GM18909 (cell line): ENCODE measurements around the gene GBE1.

Experiments used
- ATAC-seq: cut with Tn5 transposase; IDR thresholded peaks from one replicate; pipeline ENCODE4 v1.9.1; 2021; ENCODE audit warnings: mild to moderate bottlenecking; ENCODE audit not compliant: unreplicated experiment, poor library complexity

Gene GBE1

DNA sequence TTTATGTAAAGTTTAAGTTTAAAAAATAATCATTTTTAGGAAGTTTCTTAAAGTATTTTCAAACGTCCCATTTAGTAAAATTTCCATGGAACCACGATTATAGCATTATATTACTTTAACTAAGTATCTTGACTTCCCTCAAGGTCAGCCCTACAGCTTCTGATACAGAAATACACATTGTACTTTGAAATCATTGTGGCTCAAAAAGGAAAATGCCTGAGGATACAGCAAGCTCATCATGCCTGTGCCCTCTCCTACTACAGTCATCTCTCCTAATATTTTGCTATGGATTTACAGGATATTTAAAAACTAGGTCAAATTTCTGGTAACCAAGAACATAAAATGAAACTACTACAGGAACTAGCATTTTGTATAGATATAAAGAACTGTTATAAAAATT is 51.8 kb downstream of the GBE1 start:
- no peak for ATAC-seq

DNA sequence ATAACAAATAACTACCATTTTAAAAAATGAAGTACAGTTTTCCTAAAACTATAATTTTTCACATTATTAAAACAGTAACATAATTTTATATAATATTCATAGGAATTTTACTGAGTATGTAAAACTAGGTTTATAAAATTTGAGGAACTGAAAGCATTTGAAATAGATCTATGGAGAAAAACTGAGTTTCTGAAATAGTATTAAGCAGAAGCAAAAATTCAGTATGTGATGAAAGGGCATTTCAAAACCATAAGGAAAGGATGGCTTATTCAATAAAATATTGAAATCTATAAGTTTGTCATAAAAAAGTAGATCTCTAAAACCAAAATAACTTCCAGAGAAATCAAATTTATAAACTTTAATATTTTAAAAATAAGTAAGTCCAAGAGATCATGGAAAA is 53.4 kb downstream of the GBE1 start:
- ATAC-seq: no peak

DNA sequence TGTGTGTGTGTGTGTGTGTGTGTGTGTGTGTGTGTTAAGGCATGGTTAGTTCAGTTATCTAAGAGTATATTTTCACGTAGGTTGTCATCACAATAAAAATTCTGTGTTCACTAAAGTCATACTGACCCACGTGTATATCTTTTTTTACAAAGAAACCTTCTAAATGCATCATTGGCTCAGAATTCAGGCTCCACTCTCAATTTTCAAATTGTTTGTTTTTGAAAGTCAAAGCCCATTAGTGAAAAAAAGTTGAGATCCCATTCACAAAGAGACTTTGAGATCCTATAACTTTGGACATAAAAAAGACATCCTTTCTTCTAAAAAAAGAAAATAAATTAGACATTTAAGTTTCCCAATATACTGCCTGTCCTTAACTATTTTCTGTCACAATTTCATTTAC is 59.3 kb downstream of the GBE1 start:
- ATAC-seq: no peak

DNA sequence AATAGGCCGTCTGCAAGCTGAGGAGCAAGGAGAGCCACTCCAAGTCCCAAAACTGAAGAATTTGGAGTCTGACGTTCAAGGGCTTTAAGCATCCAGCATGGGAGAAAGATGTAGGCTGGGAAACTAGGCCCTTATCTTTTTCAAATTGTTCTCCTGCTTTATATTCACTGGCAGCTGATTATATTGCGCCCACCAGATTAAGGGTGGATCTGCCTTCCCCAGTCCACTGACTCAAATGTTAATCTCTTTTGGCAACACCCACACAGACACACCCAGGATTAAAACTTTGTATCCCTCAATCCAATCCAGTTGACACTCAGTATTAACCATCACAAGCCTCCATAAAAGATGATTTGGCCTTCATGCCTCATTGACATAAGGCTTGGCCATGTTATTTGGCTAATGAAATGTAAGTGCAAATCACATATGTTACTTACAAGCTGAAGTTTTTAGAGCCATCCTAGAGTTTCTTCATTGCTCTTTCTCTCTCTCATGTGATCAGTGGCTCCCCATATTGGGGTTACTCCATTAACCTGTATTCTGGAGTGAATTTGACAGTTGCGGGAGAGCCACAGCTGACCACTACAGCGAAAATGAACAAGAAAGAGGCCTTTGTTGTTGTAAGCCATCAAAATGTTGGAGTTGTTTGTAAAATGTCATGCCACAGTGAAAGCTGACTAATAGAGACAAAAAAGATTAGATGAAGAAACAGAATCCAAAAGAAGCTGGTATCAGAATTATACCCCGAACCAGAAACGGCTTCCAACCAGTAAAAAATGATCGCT is 61.7 kb downstream of the GBE1 start:
- ATAC-seq: no peak

DNA sequence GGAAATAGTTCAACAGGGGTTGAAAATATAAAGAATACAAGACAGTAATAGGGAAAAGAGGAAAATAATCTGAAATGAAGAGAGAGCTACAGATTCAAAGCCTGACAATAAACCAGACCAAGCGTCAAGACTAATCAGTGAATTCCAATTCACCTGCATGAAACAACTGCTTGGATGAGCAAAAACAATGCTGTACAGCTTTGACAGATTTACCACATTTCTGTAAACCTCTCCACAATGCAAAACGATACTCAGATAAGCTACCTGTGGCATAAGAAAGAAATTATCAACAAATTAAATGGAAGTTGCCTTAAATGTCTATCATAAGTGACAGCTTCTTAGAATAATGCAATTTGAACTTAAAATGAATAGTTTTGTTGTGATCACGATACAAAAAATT is 65.4 kb downstream of the GBE1 start:
- ATAC-seq: no peak

DNA sequence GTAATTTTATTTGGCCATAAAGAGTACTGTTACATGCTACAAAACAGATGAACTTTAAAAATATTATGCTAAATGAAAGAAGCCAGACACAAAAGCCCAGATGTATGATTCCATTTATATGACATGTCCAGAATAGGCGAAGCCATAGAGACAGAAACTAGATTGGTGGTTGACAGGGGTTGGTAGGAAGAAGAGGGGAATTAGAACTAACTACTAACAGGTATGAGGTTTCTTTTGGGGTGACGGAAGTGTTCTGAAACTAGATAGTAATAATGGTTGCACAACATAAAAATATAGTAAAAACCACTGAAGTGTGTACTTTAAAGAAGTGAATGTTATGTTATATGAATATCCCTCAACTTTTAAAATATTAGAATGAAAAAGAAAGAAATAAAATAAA is 66.1 kb downstream of the GBE1 start:
- no peak for ATAC-seq

DNA sequence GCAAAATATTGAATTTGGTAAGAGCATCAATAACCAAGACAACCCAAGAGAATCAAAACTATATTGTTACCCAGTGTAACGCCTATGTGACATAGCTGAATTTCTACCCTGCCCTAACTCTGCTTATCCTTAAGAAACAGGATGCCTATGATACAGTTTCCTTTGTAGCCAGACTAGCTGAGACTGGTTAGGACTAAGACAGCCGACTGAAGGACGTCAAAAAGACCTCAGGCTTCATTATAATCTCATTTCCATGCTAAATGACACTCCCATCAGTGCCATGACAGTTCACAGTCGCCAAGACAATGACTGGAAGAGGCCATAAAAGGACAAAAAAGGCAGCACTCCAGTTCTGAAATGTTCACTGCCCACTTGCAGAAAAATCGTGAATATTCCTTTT is 66.8 kb downstream of the GBE1 start:
- ATAC-seq: no peak

DNA sequence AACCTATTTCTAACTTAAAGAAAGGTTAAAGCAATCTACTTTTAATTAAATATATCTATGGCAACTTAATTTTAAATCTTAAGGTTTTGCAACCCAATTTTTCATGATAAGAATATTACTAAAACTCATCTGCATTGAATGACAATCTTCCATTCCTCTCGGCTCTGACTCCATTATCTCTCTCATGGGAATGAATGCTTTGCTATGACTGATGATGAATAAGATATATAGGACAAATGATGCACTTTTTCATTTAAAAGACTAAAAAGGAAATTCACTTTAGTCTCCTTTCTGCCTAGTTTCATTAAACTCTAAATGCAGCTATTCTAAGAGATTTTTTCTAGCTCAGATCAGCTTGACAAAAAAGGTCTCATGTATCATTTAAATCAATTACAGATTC is 68.7 kb downstream of the GBE1 start:
- no peak for ATAC-seq

DNA sequence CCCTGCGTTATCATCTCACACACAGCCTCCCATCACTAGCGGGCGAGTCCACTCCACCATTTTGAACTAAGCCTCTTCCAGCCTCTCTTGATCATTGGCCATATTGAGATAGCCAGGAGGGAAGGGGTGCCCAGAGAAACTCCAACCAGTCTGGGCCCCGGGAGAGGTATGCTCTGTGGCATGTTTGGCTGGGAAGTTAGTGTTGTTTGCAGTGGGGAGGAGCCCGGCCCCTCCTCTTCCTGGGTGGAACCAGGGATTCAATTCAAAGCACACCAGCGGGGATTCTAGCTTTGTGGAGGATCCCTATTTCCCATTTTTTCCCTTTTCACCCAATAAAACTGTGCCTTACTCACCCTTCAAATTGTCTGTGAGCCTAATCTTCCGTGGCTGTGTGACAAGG is 71.8 kb downstream of the GBE1 start:
- ATAC-seq: no peak

DNA sequence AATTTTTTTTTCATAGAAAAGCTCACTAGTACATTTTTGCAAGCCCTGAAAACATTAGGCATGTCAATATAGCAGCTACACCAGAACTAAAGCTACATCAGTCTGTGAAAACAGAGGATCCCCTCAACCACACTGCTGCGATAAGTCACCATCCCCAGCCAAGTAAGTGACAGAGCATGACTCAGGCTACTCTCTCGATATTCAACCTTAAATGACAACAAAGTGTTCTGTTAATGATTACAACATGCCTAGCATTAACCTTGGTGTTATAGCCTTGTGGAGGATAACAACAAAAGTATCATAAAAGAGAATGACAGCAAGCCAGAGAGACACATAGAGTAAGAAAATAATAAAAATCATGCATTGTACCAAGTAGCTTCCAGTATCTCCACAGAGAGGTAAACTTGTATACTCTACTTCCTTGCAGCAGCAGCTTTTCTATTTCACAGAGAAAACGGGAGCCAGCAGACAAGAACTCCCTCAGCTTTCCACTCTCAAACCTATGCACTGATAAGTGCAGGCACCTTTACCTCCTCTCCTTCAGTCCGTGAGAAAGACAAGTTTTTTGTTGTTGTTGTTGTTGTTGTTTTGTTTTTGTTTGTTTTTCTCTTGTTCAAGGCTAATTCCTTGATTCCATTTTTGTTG is 76.6 kb downstream of the GBE1 start:
- no peak for ATAC-seq

DNA sequence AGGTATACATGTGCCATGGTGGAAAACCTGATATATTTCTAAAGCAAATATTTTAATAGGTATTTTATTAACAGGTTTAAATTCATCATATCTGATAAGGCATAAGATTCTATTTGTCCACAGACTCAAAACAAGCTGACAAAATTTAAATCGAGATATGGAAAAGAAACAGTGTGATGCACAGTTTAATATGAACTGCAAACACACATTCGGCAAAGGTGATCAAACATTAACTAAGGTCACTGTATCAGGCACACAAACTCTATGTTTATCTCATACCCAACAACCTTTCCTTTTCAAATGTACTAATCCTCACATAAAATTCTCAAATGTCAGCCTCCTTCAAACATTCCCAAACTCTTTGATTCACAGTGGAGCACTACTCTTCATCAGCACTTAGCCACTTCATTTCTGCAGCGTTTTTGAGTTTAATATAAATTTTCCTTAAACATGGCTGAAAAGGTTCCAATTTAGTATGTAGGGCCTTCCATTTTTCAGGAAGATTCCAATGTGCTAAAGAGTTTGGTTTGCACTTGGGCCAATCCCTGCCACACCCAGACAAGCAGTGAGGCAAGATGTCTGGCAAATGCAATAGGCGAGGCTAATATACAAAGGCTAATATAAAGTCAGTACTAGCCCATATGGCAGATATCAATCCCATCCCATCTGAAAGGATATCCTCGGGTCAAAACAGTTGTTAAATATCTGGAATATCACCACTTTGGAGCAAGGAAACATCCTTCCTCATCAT is 84.6 kb downstream of the GBE1 start:
- no peak for ATAC-seq

DNA sequence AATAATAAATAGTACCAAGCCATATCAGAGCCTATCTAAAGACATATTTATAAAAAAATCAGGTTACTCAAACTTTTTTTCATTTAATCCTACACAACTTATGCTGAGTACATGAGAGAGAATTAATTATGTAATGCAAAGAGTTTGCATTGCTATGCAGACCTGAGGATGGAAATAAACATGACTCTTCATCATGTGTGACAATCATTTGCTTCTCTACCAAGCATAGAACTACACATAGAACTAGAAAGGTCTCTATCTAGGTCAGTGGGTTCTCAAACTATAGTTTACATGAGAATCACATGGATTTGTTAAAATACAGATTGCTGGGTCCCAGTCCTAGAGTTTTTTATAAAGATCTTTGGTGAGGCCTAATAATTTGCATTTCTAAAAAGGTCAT is 86.8 kb downstream of the GBE1 start:
- ATAC-seq: no peak

DNA sequence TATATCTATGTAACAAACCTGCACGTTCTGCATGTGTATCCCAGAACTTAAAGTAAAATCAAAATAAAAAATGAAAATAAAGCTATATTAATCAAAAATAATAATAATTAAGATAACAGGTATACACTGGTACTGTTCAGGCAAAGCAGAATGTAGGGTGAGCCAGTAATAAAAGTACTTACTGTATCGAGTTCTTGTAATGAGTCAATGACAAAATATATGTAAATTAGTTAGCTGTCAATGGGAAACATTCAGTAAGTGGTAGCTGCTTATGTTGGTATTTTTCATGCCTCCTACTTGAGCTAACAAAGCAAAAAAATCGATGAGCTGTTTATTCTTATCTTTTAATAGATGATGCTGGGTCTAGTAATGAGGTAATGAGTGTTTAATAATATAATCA is 93.2 kb downstream of the GBE1 start:
- ATAC-seq: no peak

DNA sequence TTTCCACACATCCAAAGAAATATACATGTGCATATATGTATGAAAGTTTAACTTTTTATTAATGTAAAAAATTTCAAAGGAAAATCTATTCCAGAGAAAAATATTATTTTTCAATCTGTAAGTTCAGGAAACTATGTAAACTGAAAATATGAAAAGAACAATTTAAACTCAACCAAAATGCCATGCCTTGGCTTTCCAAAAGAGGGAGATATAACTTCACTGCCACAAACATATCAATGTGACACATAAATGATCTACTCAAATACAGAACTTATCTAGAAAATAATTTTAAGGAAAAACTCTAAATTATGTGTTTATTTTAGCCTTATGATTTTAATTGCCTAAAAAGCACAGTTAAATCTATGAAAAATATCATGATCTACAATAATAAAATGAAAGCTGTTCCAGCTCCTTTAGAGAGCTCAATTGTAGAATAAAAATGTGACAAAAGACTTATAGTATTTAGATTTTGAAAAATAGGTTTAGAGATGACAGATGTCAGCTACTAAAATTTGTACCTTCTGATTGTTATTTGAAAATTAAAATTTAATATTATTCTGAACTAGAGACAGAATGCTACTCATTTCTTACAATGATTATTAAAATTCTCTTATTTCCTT is 94.8 kb downstream of the GBE1 start:
- peak; percentile 65 for ATAC-seq

DNA sequence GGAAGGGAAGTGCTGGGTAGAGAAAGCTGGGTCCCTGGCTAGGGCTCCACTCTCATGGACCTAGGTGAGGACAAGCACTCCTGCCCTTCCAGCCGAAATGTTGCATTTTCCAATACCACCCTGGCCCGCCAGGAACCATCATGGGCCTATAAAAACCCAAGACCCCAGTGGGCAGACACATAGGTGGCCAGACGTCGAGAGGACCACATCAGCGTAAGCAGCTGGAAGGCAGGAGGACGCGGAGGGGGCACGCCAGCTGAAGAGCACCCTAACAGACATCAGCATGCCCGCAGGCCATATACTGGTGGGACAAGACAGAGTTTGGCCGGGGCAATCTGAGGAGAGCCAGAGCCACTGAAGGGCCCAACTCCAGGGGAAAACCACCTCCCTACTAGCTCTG is 98.3 kb downstream of the GBE1 start:
- no peak for ATAC-seq

DNA sequence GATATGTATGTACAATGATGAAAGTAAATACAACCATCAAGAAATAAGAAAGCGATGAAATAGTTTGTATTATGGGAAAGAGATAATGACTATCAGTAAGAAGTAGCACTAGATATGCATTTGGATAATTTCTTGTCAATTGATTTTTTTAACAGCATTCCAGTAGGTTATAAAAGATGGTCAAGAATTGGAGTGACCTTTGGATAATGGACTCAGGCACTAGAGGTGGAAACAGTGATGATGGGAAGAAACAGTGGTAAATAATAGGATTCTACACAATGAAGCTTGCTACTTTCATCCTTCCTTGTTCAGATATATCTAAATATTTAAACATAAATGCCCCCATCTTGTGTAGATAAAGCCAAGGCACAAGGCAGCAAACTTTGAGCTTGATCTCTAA is 101.4 kb downstream of the GBE1 start:
- ATAC-seq: no peak

DNA sequence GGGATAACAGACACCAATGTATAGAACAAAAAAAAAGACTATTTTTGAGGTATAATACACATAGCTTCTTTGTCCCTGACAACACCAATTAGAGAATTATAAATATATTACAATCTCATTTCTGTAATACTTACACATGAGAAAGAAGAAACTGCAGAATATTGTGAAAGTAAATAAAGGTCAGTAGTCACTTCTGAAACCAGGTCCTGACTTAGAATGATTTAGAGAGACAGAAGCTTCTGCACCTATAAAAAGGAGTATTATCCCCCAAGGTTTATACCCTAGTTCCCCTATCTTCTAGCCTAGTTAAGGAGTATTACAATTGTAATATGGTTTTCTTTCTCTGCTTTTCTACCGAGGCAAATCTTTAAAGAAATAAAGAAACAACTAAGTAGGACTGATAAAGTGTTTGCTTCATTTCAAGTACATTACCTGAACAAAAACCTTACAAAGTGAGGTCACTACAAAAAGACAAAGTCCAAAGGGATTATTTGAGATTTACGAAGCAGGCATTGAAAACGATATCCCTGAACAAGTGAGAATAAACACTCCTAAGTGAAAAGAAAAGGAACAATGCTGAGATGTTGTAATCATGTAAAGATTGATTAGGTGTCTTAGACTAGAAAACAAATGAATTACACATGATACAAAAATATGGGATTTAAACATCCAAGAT is 103.0 kb downstream of the GBE1 start:
- ATAC-seq: no peak

DNA sequence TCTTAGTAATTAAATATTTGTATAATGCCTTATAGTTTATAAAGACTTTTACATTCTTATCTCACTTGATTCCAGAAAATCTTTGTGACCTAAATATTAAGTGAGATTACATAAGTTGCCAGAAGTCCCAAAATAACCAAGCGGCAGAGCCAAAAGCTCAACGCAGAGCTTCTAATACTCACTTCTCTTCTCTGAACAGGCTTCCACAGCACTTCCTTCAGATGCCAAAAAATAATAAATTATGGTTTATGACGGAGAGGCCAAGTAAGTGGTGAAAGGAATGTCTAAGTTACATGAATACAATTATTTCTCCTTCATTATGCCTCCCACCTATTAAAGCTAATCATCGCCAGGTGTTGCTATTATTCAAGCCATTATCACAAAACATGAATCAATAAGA is 110.3 kb downstream of the GBE1 start:
- no peak for ATAC-seq

DNA sequence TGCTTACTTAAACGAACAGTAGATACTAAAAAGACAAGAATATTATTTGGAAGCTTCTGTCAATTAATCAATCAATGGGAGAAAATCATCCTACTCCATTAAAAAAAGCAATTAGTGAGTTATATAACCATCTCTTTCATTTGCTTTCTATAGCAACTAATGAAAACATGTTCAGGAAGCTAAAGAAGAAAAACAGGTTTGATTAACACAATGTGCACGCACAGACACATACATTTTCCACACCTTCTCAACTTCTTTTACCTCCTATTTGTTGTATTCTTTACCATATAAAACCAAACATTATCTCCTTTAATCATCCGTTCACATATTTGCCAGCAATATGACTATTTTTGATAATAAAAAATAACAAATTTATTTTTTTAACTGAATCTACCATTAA is 111.3 kb downstream of the GBE1 start:
- ATAC-seq: no peak

DNA sequence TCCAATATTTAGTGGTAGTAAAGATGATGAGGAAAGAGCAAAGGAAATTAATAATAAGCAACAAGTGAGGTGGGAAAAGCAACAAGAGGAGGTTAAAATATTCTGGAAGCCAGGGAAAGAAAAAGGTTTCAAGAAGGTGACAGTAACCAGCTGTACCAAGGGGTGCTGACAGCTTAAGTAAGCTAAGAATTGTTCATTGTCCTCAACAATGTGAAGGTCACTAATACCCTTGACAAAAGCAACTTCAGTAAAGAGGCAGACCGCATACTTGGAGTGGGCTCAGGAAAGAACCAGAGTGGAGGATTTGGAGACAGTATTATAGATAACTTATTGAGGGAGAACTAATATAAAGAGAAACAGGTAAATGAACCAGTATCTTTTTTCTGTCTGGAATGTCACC is 116.2 kb downstream of the GBE1 start:
- ATAC-seq: no peak

DNA sequence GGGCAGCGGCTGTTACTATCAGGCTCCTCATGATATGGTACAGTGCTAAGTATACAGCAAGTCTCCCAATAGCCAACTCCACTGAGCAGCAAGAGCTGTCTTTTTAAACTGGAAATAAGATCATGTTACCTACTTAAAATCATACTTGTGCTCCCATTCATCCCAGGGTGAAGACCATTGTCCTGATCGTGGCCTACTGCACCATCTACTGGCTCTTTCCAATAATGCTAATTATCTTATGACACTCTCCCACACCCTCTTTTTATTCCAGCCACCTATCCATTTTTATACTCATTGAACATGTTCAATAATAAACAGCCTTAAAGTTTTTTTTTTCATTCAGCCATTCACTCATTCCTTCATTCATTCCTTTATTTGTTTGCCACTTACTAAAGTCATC is 117.7 kb downstream of the GBE1 start:
- no peak for ATAC-seq
